GM23338 (cell line): Measurements from ENCODE around the gene NOP9. TPM values are rescaled to one million over a fixed set of nuclear protein-coding genes. Genes with fewer than 3 reads are reported as not detected.

Experiments
- ATAC-seq: fragments of 200-7000 bp; cut with Tn5 transposase; 3 replicates; pipeline ENCODE4 v1.9.1; 2020
- DNase-seq: peaks from one replicate; pipeline ENCODE4 v3.0.0-alpha.2; 2015; ENCODE audit warnings: low spot score
- H2AFZ ChIP-seq: fragments of 200-600 bp; sonication (generic); 2 replicates; pipeline ENCODE4 v1.8.0; 2016; ENCODE audit warnings: antibody characterized with exemption, mild to moderate bottlenecking, moderate library complexity
- H3F3A ChIP-seq: fragments of 200-600 bp; sonication (generic); replicated peaks from 2 replicates; pipeline ENCODE4 v1.8.0; 2017; ENCODE audit warnings: antibody characterized with exemption, mixed run types, low read depth
- H3K27ac ChIP-seq: fragments of 200-600 bp; sonication (generic); 2 replicates; pipeline ENCODE4 v1.6.1; 2016; ENCODE audit warnings: low read depth
- H3K27me3 ChIP-seq: fragments of 200-600 bp; sonication (generic); 2 replicates; pipeline ENCODE4 v1.8.0; 2016; ENCODE audit warnings: mild to moderate bottlenecking, mixed run types, moderate library complexity; ENCODE audit not compliant: insufficient read depth
- H3K36me3 ChIP-seq: fragments of 200-600 bp; sonication (generic); 2 replicates; pipeline ENCODE4 v1.8.0; 2016; ENCODE audit warnings: mild to moderate bottlenecking; ENCODE audit not compliant: insufficient read depth
- H3K4me1 ChIP-seq: fragments of 200-600 bp; sonication (generic); 2 replicates; pipeline ENCODE4 v1.8.0; 2016; ENCODE audit warnings: mild to moderate bottlenecking, moderate library complexity; ENCODE audit not compliant: insufficient read depth
- H3K4me2 ChIP-seq: fragments of 200-600 bp; sonication (generic); 2 replicates; pipeline ENCODE4 v1.7.1; 2017; ENCODE audit warnings: mixed run types
- H3K4me3 ChIP-seq: fragments of 200-600 bp; sonication (generic); 2 replicates; pipeline ENCODE4 v1.6.1; 2016; ENCODE audit warnings: mixed run types
- H3K79me2 ChIP-seq: fragments of 200-600 bp; sonication (generic); replicated peaks from 2 replicates; pipeline ENCODE4 v1.8.0; 2017; ENCODE audit warnings: mild to moderate bottlenecking; ENCODE audit not compliant: insufficient read depth
- H3K9me2 ChIP-seq: fragments of 200-600 bp; sonication (generic); 2 replicates; pipeline ENCODE4 v1.8.0; 2017; ENCODE audit not compliant: insufficient read depth
- H4K20me1 ChIP-seq: fragments of 200-600 bp; sonication (generic); replicated peaks from 2 replicates; pipeline ENCODE4 v1.8.0; 2017; ENCODE audit warnings: mild to moderate bottlenecking; ENCODE audit not compliant: insufficient read depth
- H3K27ac Mint-ChIP-seq: 2 replicates; pipeline ENCODE4 v1.8.0; 2020; ENCODE audit warnings: inconsistent platforms, mild to moderate bottlenecking, moderate library complexity, mixed read lengths
- H3K27me3 Mint-ChIP-seq: 3 replicates; pipeline ENCODE4 v1.8.0; 2022; ENCODE audit warnings: low read depth, mild to moderate bottlenecking, moderate library complexity, mixed read lengths, inconsistent platforms; ENCODE audit not compliant: insufficient read depth, poor library complexity
- H3K36me3 Mint-ChIP-seq: 3 replicates; pipeline ENCODE4 v1.8.0; 2021; ENCODE audit warnings: low read depth, mild to moderate bottlenecking, inconsistent platforms, moderate library complexity, mixed read lengths
- H3K4me1 Mint-ChIP-seq: 3 replicates; pipeline ENCODE4 v1.8.0; 2020; ENCODE audit warnings: mild to moderate bottlenecking, inconsistent platforms, mixed read lengths
- H3K4me3 Mint-ChIP-seq: 3 replicates; pipeline ENCODE4 v1.8.0; 2021; ENCODE audit warnings: moderate library complexity, mild to moderate bottlenecking, inconsistent platforms, mixed read lengths
- H3K9me3 Mint-ChIP-seq: 3 replicates; pipeline ENCODE4 v1.8.0; 2020; ENCODE audit warnings: moderate library complexity, mild to moderate bottlenecking, inconsistent platforms, mixed read lengths
- CREB1 ChIP-seq: fragments of 250-450 bp; sonication (Bioruptor Pico); IDR thresholded peaks from 2 replicates; pipeline ENCODE4 v1.5.0; 2020; ENCODE audit warnings: low read depth, mild to moderate bottlenecking, moderate library complexity
- EZH2 ChIP-seq: fragments of 200-600 bp; sonication (generic); IDR thresholded peaks from one replicate; pipeline ENCODE4 v1.8.0; 2017; ENCODE audit warnings: antibody characterized with exemption, mild to moderate bottlenecking, low read depth; ENCODE audit not compliant: unreplicated experiment
- EZH2phosphoT487 ChIP-seq: fragments of 200-600 bp; sonication (generic); IDR thresholded peaks from one replicate; pipeline ENCODE4 v1.8.1; 2018; ENCODE audit warnings: antibody characterized with exemption; ENCODE audit not compliant: unreplicated experiment
- JUNB ChIP-seq: IDR thresholded peaks from one replicate; pipeline ENCODE4 v1.6.1; 2016; ENCODE audit warnings: antibody characterized with exemption; ENCODE audit not compliant: unreplicated experiment
- NANOG ChIP-seq: IDR thresholded peaks from 2 replicates; pipeline ENCODE4 v1.6.1; 2016; ENCODE audit warnings: antibody characterized with exemption, borderline replicate concordance
- POLR2AphosphoS5 ChIP-seq: IDR thresholded peaks from 2 replicates; pipeline ENCODE4 v1.6.1; 2016; ENCODE audit warnings: antibody characterized with exemption, low read depth
- REST ChIP-seq: IDR thresholded peaks from one replicate; pipeline ENCODE4 v1.6.1; 2018; ENCODE audit warnings: antibody characterized with exemption; ENCODE audit not compliant: unreplicated experiment
- STAT1 ChIP-seq: IDR thresholded peaks from one replicate; pipeline ENCODE4 v1.6.1; 2016; ENCODE audit warnings: antibody characterized with exemption; ENCODE audit not compliant: unreplicated experiment
- ZNF114 ChIP-seq: fragments of 250-450 bp; sonication (Bioruptor Pico); IDR thresholded peaks from 2 replicates; pipeline ENCODE4 v1.5.0; 2020; ENCODE audit warnings: mild to moderate bottlenecking, moderate library complexity
- ZNF331 ChIP-seq: fragments of 250-450 bp; sonication (Bioruptor Pico); IDR thresholded peaks from 2 replicates; pipeline ENCODE4 v1.5.0; 2020; ENCODE audit warnings: low read depth, mild to moderate bottlenecking, moderate library complexity
- polyA plus RNA-seq: library from polyadenylated mRNA; unstranded; fragments of >200 nt; fragmentation: Nextera tagmentation; extraction: Ambion mirVana; gene quantifications from 2 replicates; pipeline ENCODE4 v1.2.1, GENCODE V29; 2016
- total RNA-seq: library from RNA; depleted of rRNA; stranded (reverse); fragments of >200 nt; shearing (Covaris generic); gene quantifications from 2 replicates; pipeline ENCODE4 v1.2.3, GENCODE V29; 2014
- TF ChIP-seq, protein P1 (sequence below): fragments of 250-450 bp; sonication (Bioruptor Pico); IDR thresholded peaks from 2 replicates; pipeline ENCODE4 v1.5.0; 2020; ENCODE audit warnings: mild to moderate bottlenecking, moderate library complexity
- TF ChIP-seq, protein P2 (sequence below): IDR thresholded peaks from 2 replicates; pipeline ENCODE4 v1.6.1; 2016; ENCODE audit warnings: antibody characterized with exemption
- TF ChIP-seq, protein P3 (sequence below), 2 experiments: fragments of 200-600 bp in 1 of 2; sonication (generic) in 1 of 2; conservative IDR thresholded peaks; 2 replicates each; pipeline versions ENCODE4 v1.5.1 to v1.6.1; 2016 to 2017; ENCODE audit warnings: antibody characterized with exemption in 2 of 2, low read depth in 2 of 2, mild to moderate bottlenecking in 2 of 2, moderate library complexity in 1 of 2

NOP9 gene
- total and polyA plus RNA-seq, 2 experiments from 2014 or later, result 7.9 to 32.8 TPM

GRCh38 chr14:24258119-24258518, 41.5 kb upstream of the NOP9 start:
- H3K36me3 ChIP-seq, result no peaks in the 10 kb centered on the region
- no peak overlapping the region for H3K27ac Mint-ChIP-seq
- TF ChIP-seq ZNF331 (CRISPR knock-in tag), result no peak
- TF ChIP-seq, protein P1, sequence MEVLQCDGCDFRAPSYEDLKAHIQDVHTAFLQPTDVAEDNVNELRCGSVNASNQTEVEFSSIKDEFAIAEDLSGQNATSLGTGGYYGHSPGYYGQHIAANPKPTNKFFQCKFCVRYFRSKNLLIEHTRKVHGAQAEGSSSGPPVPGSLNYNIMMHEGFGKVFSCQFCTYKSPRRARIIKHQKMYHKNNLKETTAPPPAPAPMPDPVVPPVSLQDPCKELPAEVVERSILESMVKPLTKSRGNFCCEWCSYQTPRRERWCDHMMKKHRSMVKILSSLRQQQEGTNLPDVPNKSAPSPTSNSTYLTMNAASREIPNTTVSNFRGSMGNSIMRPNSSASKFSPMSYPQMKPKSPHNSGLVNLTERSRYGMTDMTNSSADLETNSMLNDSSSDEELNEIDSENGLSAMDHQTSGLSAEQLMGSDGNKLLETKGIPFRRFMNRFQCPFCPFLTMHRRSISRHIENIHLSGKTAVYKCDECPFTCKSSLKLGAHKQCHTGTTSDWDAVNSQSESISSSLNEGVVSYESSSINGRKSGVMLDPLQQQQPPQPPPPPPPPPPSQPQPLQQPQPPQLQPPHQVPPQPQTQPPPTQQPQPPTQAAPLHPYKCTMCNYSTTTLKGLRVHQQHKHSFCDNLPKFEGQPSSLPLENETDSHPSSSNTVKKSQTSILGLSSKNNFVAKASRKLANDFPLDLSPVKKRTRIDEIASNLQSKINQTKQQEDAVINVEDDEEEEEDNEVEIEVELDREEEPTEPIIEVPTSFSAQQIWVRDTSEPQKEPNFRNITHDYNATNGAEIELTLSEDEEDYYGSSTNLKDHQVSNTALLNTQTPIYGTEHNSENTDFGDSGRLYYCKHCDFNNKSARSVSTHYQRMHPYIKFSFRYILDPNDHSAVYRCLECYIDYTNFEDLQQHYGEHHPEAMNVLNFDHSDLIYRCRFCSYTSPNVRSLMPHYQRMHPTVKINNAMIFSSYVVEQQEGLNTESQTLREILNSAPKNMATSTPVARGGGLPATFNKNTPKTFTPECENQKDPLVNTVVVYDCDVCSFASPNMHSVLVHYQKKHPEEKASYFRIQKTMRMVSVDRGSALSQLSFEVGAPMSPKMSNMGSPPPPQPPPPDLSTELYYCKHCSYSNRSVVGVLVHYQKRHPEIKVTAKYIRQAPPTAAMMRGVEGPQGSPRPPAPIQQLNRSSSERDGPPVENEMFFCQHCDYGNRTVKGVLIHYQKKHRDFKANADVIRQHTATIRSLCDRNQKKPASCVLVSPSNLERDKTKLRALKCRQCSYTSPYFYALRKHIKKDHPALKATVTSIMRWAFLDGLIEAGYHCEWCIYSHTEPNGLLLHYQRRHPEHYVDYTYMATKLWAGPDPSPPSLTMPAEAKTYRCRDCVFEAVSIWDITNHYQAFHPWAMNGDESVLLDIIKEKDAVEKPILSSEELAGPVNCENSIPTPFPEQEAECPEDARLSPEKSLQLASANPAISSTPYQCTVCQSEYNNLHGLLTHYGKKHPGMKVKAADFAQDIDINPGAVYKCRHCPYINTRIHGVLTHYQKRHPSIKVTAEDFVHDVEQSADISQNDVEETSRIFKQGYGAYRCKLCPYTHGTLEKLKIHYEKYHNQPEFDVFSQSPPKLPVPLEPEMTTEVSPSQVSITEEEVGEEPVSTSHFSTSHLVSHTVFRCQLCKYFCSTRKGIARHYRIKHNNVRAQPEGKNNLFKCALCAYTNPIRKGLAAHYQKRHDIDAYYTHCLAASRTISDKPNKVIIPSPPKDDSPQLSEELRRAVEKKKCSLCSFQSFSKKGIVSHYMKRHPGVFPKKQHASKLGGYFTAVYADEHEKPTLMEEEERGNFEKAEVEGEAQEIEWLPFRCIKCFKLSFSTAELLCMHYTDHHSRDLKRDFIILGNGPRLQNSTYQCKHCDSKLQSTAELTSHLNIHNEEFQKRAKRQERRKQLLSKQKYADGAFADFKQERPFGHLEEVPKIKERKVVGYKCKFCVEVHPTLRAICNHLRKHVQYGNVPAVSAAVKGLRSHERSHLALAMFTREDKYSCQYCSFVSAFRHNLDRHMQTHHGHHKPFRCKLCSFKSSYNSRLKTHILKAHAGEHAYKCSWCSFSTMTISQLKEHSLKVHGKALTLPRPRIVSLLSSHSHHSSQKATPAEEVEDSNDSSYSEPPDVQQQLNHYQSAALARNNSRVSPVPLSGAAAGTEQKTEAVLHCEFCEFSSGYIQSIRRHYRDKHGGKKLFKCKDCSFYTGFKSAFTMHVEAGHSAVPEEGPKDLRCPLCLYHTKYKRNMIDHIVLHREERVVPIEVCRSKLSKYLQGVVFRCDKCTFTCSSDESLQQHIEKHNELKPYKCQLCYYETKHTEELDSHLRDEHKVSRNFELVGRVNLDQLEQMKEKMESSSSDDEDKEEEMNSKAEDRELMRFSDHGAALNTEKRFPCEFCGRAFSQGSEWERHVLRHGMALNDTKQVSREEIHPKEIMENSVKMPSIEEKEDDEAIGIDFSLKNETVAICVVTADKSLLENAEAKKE, result no peak
- TF ChIP-seq, protein P2, sequence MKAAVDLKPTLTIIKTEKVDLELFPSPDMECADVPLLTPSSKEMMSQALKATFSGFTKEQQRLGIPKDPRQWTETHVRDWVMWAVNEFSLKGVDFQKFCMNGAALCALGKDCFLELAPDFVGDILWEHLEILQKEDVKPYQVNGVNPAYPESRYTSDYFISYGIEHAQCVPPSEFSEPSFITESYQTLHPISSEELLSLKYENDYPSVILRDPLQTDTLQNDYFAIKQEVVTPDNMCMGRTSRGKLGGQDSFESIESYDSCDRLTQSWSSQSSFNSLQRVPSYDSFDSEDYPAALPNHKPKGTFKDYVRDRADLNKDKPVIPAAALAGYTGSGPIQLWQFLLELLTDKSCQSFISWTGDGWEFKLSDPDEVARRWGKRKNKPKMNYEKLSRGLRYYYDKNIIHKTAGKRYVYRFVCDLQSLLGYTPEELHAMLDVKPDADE, result no peak
- no peak for TF ChIP-seq EZH2phosphoT487
- TF ChIP-seq ZNF114 (CRISPR knock-in tag), result no peak
- TF ChIP-seq, protein P3, sequence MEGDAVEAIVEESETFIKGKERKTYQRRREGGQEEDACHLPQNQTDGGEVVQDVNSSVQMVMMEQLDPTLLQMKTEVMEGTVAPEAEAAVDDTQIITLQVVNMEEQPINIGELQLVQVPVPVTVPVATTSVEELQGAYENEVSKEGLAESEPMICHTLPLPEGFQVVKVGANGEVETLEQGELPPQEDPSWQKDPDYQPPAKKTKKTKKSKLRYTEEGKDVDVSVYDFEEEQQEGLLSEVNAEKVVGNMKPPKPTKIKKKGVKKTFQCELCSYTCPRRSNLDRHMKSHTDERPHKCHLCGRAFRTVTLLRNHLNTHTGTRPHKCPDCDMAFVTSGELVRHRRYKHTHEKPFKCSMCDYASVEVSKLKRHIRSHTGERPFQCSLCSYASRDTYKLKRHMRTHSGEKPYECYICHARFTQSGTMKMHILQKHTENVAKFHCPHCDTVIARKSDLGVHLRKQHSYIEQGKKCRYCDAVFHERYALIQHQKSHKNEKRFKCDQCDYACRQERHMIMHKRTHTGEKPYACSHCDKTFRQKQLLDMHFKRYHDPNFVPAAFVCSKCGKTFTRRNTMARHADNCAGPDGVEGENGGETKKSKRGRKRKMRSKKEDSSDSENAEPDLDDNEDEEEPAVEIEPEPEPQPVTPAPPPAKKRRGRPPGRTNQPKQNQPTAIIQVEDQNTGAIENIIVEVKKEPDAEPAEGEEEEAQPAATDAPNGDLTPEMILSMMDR (conservative IDR thresholded peaks at IDR 0.05; ENCODE audit: low read depth in 2 of 2), result no peak
- TF ChIP-seq CREB1 (CRISPR knock-in tag), result no peak
- TF ChIP-seq STAT1, result no peak
- no peak for TF ChIP-seq NANOG
- TF ChIP-seq REST, result no peak
- no peak for TF ChIP-seq JUNB
- TF ChIP-seq EZH2, result no peak
- TF ChIP-seq POLR2AphosphoS5, result no peak
- H3K36me3 Mint-ChIP-seq, result no peaks in the 10 kb centered on the region
- H3K4me1 Mint-ChIP-seq, result peaks cover 4% of the 10 kb centered on the region; the same call in 2 of the 3 replicates
- H3K4me1 ChIP-seq, result no peaks in the 10 kb centered on the region
- no peaks in the 10 kb centered on the region for H3K9me2 ChIP-seq
- no peaks in the 10 kb centered on the region for H3K79me2 ChIP-seq
- H3F3A ChIP-seq, result no peaks in the 10 kb centered on the region
- H3K27me3 Mint-ChIP-seq, result peaks cover 16% of the 10 kb centered on the region
- no peak overlapping the region for H2AFZ ChIP-seq
- H3K4me3 Mint-ChIP-seq, result no peak overlapping the region
- H3K4me3 ChIP-seq, result no peak overlapping the region
- DNase-seq (no peak), ATAC-seq (no peak)
- no peaks in the 10 kb centered on the region for H3K27me3 ChIP-seq
- H3K9me3 Mint-ChIP-seq, result no peaks in the 10 kb centered on the region
- no peaks in the 10 kb centered on the region for H4K20me1 ChIP-seq
- H3K4me2 ChIP-seq, result no peak overlapping the region
- no peak overlapping the region for H3K27ac ChIP-seq
